Activated T-cell treated with anti-CD3 and anti-CD28 coated beads, Interleukin-2, amount 50 U/mL, for 72 hours (primary cell): ENCODE results near the gene CCDC167. TPM values are rescaled to one million over a fixed set of nuclear protein-coding genes. Genes with fewer than 3 reads are reported as not detected.
"Not testable (repeated sequence)": the region's sequence is repeated elsewhere in the genome, so short reads cannot be mapped to it uniquely, and the experiment has no call there.

Experiments
- ATAC-seq, 2 donors: fragments of 150-1000 bp; cut with Tn5 transposase; replicated peaks in 1 of 2; 2 replicates each; pipeline ENCODE4 v1.10.0; 2021; ENCODE audit warnings: moderate library complexity in 2 of 2, mild to moderate bottlenecking in 1 of 2
- DNase-seq, 2 donors: peaks; one replicate each; pipeline ENCODE4 v3.0.0; 2021 to 2022; ENCODE audit warnings: mixed read lengths in 1 of 2
- H3K27ac Mint-ChIP-seq: one replicate; pipeline ENCODE4 v1.8.0; 2022; ENCODE audit warnings: mild to moderate bottlenecking, moderate library complexity, mixed read lengths
- H3K27me3 Mint-ChIP-seq: one replicate; pipeline ENCODE4 v1.8.0; 2022; ENCODE audit warnings: low read depth, mixed read lengths
- H3K36me3 Mint-ChIP-seq, 2 donors: one replicate each; pipeline ENCODE4 v1.8.0; 2022; ENCODE audit warnings: mixed read lengths in 2 of 2, mild to moderate bottlenecking in 1 of 2; ENCODE audit not compliant: insufficient read depth in 2 of 2
- H3K4me1 Mint-ChIP-seq: one replicate; pipeline ENCODE4 v1.8.0; 2022; ENCODE audit warnings: low read depth, mixed read lengths
- H3K4me3 Mint-ChIP-seq, 2 donors: one replicate each; pipeline ENCODE4 v1.8.0; 2022; ENCODE audit warnings: mild to moderate bottlenecking in 2 of 2, mixed read lengths in 2 of 2, moderate library complexity in 2 of 2
- H3K9me3 Mint-ChIP-seq, 2 donors: one replicate each; pipeline ENCODE4 v1.8.0; 2022; ENCODE audit warnings: mixed read lengths in 2 of 2
- total RNA-seq, 2 donors: library from RNA; stranded (reverse); gene quantifications; one replicate each; pipeline ENCODE4 v1.2.3, GENCODE V29; 2022

The CCDC167 gene
- total RNA-seq, 2 donors from 2014 or later = 32.2 to 36.4 TPM

DNA sequence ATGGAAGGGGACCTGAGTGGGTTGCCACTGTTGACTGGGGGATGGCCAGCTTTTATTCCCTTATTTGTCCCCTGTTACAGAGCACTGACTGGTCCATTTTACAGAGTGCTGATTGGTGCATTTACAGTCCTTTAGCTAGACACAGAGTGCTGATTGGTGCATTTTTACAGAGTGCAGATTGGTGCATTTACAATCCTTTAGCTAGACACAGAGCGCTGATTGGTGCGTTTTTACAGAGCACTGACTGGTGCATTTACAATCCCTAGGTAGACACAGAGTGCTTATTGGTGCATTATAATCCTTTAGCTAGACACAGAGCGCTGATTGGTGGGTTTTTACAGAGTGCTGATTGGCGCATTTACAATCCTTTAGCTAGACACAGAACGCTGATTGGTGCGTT, 1.2 kb upstream of the CCDC167 start:
- H3K27me3 Mint-ChIP-seq, ATAC-seq, DNase-seq, H3K36me3 Mint-ChIP-seq, H3K9me3 Mint-ChIP-seq: not testable (repeated sequence)
- Mint-ChIP-seq H3K27ac (peak overlapping the region; percentile 83), H3K4me1 (peaks cover 93% of the 10 kb centered on the region), H3K4me3 (peak overlapping the region in 1 of 2 donors; percentile 84)

DNA sequence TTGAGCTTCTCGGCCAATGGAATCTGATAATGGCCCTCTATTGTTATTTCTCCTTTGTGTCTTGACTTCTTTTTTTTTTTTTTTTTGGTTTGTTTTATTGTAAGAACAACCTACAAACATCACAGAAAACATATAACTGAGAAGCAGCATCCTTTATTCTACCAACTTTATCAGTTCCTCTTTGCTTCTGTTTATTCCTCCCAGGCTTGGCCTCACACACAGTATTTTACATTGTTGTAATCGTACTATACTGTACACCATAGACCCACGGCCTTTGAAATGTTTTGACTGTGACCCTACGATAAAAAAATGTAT, 558 bp upstream of the CCDC167 start:
- Mint-ChIP-seq H3K27ac (peak overlapping the region; percentile 83), H3K36me3 (peaks cover 3 to 5% of the 10 kb centered on the region in 2 donors), H3K4me1 (peaks cover 93% of the 10 kb centered on the region), H3K4me3 (peak overlapping the region; percentile 84 to 99), H3K27me3 (no peaks in the 10 kb centered on the region), H3K9me3 (no peaks in the 10 kb centered on the region)
- no peak for DNase-seq
- no peak for ATAC-seq

DNA sequence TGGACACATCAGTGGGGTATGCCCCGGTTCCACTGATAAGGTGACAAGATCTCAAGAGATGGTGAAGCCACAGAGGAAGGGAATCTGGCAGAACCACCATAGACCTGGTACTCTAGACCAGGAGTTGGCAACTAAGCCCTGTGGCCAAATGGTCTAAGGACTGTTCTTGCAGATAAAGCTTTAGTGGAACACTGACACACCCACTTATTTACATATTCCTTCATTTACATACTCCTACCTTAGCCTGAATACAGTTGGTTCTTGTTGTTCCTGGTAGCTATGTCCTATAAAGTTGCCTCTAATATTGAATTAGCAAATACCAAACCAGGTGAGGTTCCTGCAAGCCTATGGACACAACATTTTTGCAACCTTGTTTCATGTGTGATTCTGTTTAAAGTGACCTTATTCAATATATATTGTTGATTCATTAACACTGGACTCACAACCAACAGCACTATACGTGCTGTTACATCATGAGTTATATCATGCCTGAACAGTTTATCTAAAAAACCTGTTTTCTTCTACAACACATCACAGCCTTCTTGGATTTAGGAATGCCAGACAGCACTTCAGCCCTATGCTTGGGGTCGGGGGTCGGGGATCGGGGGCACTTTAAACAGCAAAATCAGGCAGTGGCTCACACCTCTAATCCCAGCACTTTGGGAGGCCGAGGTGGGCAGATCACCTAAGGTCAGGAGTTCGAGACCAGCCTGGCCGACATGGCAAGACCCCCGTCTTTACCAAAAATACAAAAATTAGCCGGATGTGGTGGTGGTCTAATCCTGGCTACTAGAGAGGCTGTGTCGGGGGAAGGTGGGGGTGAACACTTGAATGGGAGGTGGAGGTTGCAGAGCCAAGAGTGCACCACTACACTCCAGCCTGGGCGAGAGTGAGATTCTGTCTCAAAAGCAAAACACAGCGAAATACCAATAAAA, 2.5 kb downstream of the CCDC167 start:
- Mint-ChIP-seq H3K9me3 (no peaks in the 10 kb centered on the region), H3K4me1 (peaks cover 94% of the 10 kb centered on the region), H3K36me3 (peaks cover 3 to 5% of the 10 kb centered on the region in 2 donors), H3K4me3 (peak overlapping the region; percentile 25 to 58), H3K27me3 (no peaks in the 10 kb centered on the region), H3K27ac (no peak overlapping the region)
- no peak for ATAC-seq
- DNase-seq = no peak

DNA sequence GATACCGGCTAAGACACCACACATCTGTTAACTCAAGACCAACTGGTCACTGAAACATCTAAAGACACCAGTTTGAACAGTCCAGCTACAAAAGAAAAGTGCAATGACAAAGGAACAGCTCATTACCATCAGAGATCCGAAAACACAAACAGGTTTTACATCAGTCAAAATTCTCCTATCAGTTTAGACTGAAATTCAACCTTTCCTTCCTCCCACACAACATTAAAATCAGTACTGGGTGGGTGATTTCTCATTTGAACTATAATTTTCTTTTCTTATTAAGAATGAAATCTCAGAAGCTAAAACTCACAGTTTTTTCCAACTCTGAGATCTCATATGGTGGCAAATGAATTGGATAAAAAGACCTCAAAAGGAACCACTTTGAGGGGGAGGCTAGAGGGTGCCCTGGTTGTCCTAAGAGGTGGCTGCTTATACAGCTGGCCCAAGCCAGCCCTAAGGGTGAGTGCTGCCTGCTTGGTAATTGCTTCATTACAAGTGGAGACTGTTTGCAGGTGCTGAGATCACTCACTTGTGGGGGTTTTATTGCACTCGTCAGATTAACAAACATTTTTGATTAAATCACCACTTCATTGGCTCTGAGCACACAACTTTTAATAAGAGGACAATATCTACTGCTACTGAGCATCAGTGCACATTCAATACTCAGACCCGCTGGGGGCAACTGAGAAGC, 4.3 kb downstream of the CCDC167 start:
- Mint-ChIP-seq H3K27me3 (no peaks in the 10 kb centered on the region), H3K4me1 (peaks cover 96% of the 10 kb centered on the region), H3K4me3 (peak overlapping the region; percentile 76 to 84), H3K36me3 (peaks cover 3 to 5% of the 10 kb centered on the region in 2 donors), H3K9me3 (no peaks in the 10 kb centered on the region), H3K27ac (peak overlapping the region; percentile 89)
- ATAC-seq (peak; percentile 54 to 63), DNase-seq (peak; percentile 42 to 49)

DNA sequence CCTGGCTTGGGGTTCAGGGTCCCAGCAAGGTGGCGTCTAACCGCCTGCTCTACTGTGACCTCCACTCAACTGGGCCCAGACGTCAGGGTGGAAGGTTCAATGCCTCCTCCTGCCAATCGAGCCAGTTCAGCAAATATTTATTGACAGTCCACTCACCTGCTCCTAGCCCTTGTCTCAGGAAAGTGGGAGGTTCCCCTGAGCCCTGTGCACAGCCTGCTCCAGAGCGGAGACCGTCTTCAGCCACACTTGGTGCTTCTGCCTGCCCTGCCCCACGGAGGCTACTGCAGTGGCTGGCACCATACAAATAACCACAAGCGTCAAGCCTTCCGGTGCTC, 6.1 kb downstream of the CCDC167 start:
- Mint-ChIP-seq H3K9me3 (no peaks in the 10 kb centered on the region), H3K4me1 (peaks cover 96% of the 10 kb centered on the region), H3K27ac (no peak overlapping the region), H3K36me3 (peaks cover under 1 to 5% of the 10 kb centered on the region in 2 donors), H3K4me3 (no peak overlapping the region), H3K27me3 (no peaks in the 10 kb centered on the region)
- ATAC-seq = no peak
- no peak for DNase-seq

DNA sequence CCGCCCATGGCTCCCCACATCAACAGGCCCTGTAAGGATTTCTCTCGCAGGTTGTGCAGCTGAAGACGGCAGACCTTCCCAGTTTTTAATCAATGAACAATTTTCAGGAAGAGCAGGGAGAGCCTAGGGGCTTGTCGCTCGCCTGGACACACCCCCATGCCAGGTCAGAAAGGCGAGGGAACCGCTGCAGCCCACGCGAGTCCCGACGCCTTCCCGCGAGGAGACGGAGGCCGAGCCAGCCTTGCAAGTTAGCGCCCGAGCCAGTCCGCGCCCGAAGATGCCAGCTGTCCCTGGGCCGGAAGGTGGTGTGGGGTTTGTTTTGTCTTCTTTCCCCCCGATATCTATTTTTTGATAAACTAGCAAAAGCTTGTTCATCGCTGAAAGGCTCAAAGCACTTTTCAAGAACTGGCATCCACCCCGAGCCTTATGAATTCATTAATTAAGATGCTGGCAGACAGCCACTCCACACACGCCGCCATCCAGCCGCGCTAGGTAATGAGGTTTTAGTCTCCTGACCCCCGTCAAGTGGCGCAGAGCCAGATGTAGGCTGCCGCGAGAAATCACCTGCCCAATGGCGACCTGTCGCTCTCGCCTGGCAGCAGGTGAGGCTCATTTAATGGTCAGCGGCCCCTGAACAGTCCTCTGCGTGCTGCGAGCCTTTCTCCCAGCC, 6.6 kb downstream of the CCDC167 start:
- no peak for DNase-seq
- no peak for ATAC-seq
- Mint-ChIP-seq H3K27ac (no peak overlapping the region), H3K36me3 (peaks cover 2 to 8% of the 10 kb centered on the region in 2 donors), H3K4me3 (peak overlapping the region in 1 of 2 donors; percentile 56), H3K9me3 (no peaks in the 10 kb centered on the region), H3K4me1 (peaks cover 96% of the 10 kb centered on the region), H3K27me3 (no peaks in the 10 kb centered on the region)

DNA sequence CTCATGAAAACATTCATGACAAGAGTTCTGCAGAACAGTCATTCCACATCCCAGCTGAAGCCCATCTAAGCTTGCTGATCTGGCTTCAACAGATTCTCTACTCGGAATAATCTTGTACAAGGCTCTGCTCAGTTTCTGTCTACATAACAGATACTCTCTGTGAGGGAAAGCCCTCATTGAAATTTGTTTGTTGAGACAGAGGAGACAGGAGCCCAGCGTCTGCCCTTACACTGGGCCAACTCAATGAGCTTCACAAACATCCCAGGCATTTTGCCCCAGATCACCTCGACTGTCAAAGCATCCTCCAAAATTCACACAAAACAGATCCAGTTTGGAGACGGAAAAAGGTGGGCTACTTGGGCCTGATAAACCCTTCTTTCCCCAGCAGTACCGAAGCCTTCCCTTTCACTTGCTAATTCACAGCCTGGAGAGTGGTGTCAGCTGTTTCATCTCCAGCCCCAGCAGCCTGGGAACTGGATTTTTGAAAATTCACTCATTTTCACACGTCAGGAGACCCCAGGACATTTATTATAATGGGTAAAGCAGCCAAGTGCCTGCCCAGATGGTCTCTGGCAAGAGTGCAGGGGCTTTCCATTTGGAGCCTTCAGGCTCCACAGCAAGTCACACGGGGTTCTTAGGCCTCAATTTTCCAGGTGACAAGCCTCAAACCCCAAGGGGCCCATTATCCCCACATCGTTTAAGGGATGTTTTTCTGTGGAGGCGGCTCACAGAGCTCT, 7.3 kb downstream of the CCDC167 start:
- Mint-ChIP-seq H3K36me3 (peaks cover 2 to 11% of the 10 kb centered on the region in 2 donors), H3K9me3 (no peaks in the 10 kb centered on the region), H3K4me3 (peak overlapping the region; percentile 56 to 65), H3K27ac (peak overlapping the region; percentile 13), H3K27me3 (no peaks in the 10 kb centered on the region), H3K4me1 (peaks cover 96% of the 10 kb centered on the region)
- ATAC-seq (no peak), DNase-seq (no peak)

DNA sequence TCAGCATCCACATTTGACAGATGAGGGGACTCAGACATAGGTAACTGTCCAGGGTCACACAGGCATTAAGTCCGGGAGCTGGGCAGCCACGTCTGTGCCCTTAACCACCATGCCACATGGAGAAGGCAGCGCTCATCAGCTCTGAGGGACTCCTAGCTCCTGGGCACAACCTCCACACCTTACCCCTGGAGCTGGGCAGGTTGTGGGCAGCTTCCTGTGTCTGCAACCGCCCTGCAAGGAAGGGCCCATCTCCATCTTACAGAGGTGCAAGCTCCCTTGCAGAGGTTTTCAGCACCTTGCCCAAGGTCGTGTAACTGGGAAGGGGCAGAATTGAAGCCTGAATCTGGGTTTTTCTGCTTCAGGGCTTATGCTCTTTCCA, 7.9 kb downstream of the CCDC167 start:
- H3K4me3 Mint-ChIP-seq = peak overlapping the region; percentile 51 to 65
- H3K4me1 Mint-ChIP-seq = peaks cover 91% of the 10 kb centered on the region
- H3K27me3 Mint-ChIP-seq = no peaks in the 10 kb centered on the region
- H3K9me3 Mint-ChIP-seq = no peaks in the 10 kb centered on the region
- peak overlapping the region; percentile 13 for H3K27ac Mint-ChIP-seq
- ATAC-seq (no peak), DNase-seq (no peak)
- peaks cover 2 to 10% of the 10 kb centered on the region in 2 donors for H3K36me3 Mint-ChIP-seq

DNA sequence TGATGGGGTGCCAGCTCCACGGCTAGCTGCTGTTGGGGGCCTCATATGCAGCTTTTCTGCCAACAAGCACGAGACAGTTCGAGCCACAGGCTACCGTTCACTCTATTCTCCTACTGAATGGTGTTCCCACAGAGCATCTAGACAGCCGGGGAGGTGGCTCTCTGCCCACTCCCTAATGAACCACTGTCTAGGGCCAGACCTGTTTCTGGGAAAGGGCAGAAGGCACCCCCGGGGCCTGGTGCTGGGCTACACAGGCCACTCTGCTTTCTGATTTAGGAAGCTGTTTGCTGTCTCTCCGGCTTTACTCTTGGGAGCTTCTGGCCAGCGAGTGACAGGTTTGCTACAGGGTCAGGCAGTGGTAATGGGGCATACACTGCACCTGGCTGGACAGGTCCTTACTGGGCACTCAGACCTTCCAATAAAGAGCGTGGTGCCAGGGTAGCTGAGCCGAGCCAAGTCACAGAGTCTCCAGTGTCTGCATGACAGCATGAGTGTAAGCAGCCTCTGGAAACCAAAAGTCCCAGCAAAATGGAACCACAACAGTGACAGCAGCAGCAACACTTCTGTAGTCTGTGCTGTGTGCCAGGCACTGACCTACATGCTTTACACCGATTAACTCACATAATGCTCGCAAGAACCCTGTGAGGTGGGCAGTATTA, 8.4 kb downstream of the CCDC167 start:
- DNase-seq (no peak), ATAC-seq (no peak)
- Mint-ChIP-seq H3K4me1 (peaks cover 87% of the 10 kb centered on the region), H3K4me3 (peak overlapping the region; percentile 51), H3K27ac (no peak overlapping the region), H3K9me3 (no peaks in the 10 kb centered on the region), H3K36me3 (peaks cover 2 to 10% of the 10 kb centered on the region in 2 donors), H3K27me3 (no peaks in the 10 kb centered on the region)

DNA sequence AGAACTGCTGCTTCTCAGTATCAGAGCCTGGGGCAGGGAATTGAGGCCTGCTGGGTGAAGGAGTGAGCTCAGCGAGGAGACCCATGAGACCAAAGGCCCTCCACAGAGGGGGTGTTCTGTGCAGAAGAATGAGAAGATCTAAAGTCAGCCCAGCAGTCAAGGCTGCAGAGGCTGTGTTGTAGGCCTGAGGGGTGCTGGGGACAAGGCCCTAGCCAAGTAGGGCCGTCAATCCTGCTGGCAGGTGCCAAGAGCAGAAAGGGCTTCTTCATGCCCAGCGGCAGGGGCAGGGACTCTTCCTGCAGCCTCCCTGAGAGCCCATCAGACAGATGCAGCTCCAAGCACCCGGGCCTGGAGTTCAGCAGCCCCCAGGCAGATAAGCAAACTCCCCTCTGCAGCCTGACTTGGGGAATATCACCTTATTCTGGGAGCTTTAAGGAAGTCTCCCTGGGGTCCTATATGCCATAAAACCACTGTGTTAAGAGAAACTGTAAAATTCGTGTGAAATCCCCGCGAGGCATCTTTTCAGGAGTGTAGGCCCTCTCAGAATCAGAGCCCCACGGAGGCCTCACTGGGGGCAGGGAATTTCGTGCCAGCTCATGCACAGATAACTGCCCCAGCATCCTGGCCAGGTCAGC, 9.0 kb downstream of the CCDC167 start:
- no peak for DNase-seq
- H3K4me3 Mint-ChIP-seq = peak overlapping the region; percentile 64 to 69
- H3K27me3 Mint-ChIP-seq = no peaks in the 10 kb centered on the region
- H3K4me1 Mint-ChIP-seq = peaks cover 81% of the 10 kb centered on the region
- no peaks in the 10 kb centered on the region for H3K9me3 Mint-ChIP-seq
- H3K36me3 Mint-ChIP-seq = peaks cover 2 to 10% of the 10 kb centered on the region in 2 donors
- ATAC-seq = no peak
- H3K27ac Mint-ChIP-seq = peak overlapping the region; percentile 76

DNA sequence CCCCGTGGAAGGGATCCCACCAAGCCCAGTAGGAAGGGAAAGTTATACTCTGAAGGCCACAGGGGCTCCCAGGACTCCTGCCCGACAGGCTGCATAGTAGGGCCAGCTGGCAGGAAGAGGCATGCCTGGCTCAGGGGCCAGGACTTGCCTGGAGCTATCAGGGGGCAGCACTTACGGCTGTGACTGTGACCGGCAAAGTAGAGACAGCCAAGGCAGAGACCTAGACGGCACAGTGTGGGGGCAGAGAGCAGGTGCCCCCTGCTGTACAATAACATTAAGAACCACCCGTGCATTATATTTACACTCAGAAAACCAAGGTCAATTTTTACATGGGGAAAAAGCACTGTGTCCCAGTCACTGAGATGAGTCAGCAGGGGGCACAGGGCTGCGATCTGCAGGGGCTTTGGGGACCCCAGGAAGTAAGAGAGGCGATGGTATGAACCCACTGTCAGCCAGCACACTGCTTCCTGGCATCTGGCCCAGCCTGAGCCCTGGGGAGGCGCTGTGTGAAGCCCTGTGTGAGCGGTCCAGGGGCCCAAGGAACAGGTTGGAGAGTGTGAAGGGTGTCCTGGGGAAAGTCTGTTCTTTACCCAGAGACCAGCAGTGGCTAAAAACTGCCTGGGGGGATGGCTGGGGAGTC, 9.9 kb downstream of the CCDC167 start:
- Mint-ChIP-seq H3K4me3 (peak overlapping the region; percentile 64 to 69), H3K4me1 (peaks cover 73% of the 10 kb centered on the region), H3K27me3 (no peaks in the 10 kb centered on the region), H3K36me3 (peaks cover 2 to 10% of the 10 kb centered on the region in 2 donors), H3K27ac (peak overlapping the region; percentile 76), H3K9me3 (no peaks in the 10 kb centered on the region)
- peak; percentile 27 to 45 for ATAC-seq
- DNase-seq = peak in 1 of 2 donors; percentile 30
